Ramos (cell line): Measurements from ENCODE around the gene MYL12A.

Source experiments
- in situ Hi-C: fragments of 300-500 bp; cut with MboI; formaldehyde crosslinking; loops from one replicate; pipeline ENCODE4 v1.14.3; 2022; ENCODE audit warnings: low sequenced_read_pairs; ENCODE audit not compliant: unreplicated experiment

MYL12A gene

DNA sequence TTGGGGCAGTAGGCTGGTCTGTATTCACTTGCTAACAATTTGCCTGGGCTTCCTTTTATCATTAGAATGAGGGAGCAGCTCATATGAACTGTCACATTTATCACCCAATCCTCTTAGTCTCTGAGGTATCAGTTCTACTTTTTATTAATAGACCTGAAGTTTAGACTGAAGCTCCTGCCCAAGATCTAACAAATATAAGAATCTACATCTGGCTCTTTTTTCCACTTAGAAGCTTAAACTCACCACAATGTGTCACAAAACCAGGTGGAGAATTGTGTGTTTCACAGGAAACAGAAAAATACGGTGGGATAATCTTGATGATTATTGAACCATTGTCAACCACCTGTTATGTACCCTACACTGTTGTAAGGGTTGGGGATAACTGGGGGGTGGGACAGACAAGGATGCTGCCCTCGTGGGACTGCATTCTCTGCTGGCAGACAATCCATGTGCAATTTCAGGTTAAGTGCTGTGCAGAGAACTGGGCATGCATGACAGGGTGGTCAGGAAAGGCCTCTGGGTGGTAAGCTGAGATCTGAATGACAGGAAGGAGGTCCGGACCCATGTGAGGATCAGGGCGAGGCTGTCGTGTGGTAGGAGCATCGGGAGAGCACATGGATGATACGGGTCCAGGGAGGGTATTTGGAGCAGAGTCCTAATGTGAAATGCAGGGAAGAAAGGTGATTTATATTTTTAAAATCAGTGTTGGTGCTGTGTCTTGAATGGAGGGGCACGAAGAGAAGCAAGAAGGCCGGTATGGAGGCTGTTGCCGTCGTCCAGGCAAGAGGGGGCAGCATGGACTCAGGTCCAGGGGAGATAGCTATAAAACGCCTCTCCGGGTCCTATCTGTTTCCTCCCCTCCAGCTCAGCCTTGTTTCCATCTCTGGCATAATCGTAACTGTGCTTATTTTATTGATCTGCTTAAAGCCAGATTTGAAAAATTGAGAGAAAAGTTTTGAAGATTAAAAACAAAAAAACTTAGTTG lies 31.9 kb downstream of the MYL12A start:
- in situ Hi-C loops, result loop anchor here (5.0 to 25.0 kb wide), 4 partner anchors 175 to 708 kb away; partner anchors contain the start of gene TGIF1

DNA sequence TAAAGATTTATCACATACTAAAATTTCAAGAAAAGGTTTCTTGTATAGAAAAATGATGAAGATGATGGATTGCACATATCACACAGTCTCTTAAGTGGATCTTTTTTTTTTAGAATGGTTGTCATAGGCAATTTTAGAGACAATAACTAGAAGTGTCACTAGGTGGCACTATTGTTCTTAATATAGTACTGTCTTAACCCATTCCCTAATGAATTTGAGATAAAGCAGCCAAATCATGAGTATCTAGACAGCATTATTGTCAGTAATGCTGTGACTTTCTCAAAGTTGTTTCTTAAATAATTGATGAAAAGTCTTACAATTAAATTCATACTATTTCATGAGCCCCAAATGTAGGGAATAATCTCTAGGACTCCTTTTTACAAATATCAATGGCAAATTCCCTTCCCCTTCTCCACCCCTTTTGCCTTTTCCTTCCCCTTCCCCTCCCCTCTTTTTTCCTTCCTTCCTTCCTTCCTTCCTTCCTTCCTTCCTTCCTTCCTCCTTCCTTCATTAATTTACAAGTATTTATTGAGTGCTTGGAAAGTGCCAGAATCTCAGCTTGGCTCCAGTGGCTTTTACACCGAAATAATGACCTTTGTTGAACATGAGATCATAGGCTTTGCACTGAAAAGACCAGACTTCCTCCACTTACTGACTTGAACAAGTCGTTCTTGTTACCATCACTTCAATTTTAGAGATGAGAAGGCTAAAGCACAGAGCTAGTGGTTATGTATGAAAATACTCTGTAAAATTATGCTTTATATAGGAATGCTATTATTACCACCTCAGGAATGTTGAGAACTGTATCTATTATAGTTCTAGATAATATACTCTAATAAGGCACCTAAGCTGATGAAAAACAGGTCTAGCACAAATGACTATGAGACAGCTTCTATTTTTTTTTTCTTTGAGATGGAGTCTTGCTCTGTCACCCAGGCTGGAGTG lies 34.1 kb downstream of the MYL12A start:
- in situ Hi-C loops, result loop anchor here (5.0 to 25.0 kb wide), 4 partner anchors 173 to 706 kb away; partner anchors contain the start of gene TGIF1

DNA sequence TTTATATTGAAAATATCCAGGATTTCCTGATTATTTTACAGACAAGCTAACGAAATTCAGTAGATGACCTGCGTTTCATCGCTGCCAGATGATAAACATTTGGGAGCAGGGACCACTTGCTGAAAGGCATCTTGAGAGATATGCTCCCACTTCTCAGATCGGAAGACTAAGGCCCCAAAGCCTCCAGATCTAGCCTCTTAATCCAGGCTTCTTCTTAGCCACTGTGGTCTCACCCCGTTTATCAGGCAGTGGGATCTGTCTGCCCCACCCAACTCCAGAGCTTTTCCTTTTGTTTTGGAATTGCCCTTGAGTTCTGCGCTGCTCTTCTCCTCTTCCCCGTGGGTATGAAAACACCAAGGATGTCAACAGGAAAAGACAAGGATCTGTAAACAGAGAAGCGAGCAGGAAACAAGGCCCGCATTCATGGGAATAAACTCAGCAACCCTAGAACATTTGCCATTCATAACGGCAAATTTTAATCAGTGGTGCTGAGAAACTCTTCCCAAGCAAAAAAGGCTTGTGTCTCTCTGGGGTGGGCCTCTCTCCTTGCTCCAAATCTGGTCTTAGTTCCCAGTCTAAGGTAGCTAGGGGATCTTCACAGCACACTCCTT lies 35.8 kb downstream of the MYL12A start:
- in situ Hi-C loops, result loop anchor here (5.0 to 25.0 kb wide), 4 partner anchors 171 to 704 kb away; partner anchors contain the start of gene TGIF1

DNA sequence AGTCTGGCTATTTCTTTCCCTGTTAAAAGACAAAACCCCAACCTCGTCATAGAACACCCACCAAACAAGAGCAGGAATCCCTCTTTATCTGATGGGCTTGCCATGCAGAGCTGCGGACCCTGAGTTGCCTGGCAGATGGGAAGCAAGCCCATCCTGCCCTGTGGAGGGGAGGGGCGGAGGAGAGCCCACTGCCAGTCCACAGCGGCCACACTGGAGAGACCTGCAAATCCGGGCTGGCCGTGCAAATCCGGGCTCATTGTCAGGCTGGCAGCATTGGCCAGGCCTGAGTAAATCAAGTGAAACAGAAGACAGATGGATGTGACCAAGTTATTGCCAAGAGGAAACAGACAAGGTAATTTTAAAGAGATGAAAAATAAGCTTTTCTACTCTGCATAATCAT lies 36.3 kb downstream of the MYL12A start:
- in situ Hi-C loops, result loop anchor here (5.0 to 25.0 kb wide), 4 partner anchors 171 to 703 kb away; partner anchors contain the start of gene TGIF1

DNA sequence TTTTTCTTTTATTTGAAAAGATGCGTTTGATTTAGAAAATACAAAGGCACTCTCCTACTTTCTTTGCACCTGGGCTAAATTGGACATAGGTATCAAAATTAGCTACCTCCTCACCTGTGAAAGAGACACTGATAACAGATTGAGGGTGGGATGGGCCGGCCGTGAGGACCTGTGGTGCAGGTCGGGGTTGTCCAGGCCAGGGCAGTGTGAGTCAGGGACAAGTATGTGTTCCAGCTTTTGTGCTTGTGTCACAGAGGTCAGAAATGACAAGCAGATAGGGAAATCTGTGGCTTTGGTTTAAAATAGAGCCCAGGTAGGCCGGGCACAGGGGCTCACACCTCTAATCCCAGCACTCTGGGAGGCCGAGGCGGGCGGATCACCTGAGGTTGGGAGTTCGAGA lies 36.9 kb downstream of the MYL12A start:
- in situ Hi-C loops, result loop anchor here (5.0 to 25.0 kb wide), 4 partner anchors 170 to 703 kb away; partner anchors contain the start of gene TGIF1

DNA sequence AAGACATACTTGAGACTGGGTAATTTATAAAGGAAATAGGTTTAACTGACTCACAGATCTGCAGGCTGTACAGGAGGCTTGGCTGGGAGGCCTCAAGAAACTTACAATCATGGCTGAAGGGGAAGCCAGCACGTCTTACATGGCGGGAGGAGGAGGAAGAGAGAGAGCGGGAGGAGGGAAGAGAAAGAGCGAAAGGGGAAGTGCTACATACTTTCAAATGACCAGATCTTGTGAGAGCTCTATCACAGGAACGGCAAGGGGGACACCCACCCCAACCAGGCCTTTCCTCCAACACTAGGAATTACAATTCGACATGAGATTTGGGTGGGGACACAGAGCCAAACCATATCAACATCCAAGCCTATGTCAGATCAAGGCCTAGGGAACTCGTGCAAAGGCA lies 38.6 kb downstream of the MYL12A start:
- in situ Hi-C loops, result loop anchor here (10.0 to 25.0 kb wide), 3 partner anchors 169 to 701 kb away; partner anchors contain the start of gene TGIF1

DNA sequence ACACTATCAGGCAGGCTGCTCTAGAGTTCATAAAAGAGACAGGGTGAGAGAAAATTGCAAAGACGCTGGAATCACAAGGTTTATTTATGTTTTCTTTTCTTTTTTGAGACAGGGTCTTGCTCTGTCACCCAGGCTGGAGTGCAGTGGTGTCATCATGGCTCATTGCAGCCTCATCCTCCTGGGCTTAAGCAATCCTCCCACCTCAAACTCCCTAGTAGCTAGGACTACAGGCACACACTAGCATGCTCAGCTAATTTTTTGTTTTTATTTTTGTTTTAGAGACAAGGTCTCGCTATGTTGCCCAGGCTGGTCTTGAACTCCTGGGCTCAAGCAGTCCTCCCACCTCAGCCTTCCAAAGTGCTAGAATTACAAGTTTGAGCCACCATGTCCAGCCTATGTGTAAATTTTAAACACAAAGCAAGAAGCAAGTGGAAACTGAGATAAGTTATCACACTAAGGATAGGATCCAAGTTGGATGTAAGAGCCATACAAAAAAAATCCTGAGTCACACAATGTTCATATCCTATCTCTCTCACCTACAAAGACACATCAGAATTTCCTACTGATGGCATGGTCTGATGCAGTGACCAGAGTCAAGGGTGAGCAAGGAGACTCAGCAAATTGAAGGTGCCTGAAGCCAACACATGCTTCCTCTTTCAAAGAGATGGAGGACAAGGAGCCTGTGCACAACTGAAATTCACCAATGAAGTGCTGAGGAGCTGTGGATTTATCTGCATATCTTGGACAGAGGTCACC lies 45.8 kb downstream of the MYL12A start:
- in situ Hi-C loops, result loop anchor here (25.0 kb wide), 1 partner anchor 694 kb away; no protein-coding TSS in a partner anchor

DNA sequence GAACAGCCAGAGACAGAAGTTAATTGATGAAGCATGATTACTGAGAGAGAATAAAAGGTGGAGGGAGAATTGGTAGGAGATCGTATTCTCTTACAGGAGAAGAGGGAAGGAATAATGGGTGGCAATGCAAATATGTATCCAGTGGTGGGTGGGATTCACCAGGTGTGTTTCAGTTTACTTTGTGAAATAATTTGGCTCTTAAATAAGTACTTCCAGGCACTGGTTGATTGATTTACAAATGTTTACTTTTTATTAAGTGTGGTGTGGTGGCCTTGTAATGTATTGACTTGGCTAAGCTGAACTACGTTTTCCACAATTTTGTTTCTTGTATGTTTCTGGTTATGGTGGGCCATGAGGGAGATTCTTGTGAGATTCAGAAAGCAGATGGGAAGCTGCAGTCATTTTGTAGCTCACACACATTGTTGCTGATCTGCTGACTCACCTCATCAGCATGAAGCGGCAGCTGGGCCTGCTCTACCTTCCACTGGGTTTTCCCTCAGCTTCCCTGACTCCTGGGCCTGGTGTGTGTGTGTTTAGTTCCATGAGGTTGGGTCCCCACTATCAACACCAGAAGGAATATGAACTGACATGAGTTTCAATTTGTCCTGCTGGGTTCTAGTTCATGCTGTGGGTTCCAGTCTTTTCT lies 47.0 kb downstream of the MYL12A start:
- in situ Hi-C loops, result loop anchor here (25.0 kb wide), 1 partner anchor 693 kb away; no protein-coding TSS in a partner anchor

DNA sequence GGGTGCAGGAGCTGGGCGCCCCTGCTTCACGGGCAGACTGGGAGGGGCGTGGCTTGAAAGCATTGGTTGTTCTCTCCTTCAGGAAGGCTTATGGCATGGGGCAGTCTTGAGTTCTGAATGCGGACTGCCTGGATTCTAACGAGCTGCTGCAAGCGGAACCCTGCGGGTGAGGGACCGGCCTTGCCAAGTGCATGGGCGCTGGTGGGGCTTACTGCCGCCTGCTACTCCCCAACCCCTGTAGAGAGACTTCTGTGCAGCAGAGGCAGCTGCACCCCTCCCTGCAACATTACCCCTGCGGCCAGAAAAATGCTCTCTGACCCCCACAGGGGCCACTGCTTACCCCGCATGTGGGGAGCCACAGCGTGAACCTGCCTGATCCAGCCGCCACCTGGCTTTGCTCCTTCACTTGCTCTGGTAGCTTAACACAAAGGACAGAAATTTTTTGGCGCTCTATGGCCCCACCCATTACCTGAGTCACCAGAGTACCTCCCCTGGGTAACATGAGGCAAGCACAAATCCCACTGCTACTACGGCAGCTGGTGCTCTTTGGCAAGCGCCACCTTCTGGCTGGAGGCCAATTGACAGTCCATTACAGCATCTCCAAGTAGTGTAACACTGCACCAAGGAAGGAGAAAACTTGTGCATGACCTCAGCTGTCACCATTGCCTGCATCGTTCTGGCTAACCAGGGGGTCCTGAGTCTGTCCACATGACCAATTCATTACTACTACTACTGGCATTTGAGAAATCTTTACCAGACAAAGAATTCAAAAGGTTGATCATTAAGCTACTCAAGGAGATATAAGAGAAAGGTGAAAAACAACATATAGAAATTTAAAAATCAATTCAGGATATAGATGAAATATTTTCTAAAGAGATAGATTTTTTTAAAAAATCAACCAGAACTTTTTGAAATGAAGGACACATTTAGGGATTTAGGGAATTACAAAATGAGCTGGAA lies 49.7 kb downstream of the MYL12A start:
- in situ Hi-C loops, result loop anchor here (25.0 kb wide), 1 partner anchor 690 kb away; no protein-coding TSS in a partner anchor

DNA sequence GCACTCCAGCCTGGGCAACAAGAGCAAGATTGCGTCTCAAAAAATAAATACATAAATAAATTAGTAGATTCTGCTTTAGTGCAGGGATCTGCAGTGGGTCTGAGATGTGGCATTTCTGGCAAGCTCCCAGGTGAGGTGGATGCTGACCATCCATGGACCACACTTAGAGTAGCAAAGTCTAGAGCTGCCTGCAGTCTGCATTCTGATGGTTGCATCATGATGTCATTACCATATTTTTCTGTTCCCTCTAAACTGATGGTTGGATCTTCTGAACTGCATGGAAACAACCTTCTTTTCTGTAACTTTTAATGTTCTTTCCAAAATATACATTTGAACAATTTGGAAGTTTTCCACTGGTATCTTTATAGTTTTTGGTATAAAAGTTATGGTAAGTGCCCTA lies 57.2 kb downstream of the MYL12A start:
- in situ Hi-C loops, result no loop called here

DNA sequence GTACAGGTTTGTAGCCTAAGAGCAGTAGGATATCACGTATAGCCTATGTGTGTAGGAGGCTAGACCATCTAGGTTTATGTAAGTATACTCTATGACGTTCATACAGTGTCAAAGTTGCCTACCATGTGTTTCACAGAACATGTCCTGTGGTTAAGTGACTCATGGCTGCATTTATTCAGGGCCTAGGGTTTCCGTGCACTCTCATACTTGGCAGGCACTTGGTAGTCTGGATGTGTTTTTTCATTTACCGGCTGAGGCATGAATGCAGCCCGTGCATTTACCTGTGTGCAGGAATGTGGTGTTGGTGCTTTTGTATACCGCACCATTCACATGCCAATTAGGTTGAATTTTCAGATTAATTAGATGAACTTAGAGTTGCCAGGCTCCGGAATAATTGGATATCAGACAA lies 57.8 kb downstream of the MYL12A start:
- in situ Hi-C loops, result no loop called here
